ENCODE measurements around the gene APBB2.

Gene APBB2

GRCh38 chr4:41185614-41186592 is 28.4 kb downstream of the APBB2 start:
- no peak for DNase-seq

- no peak for DNase-seq
Observed at GRCh38 chr4:41184009-41184408, 30.3 kb downstream of the APBB2 start.

GRCh38 chr4:41183021-41183553 is 31.3 kb downstream of the APBB2 start:
- DNase-seq: no peak

DNA sequence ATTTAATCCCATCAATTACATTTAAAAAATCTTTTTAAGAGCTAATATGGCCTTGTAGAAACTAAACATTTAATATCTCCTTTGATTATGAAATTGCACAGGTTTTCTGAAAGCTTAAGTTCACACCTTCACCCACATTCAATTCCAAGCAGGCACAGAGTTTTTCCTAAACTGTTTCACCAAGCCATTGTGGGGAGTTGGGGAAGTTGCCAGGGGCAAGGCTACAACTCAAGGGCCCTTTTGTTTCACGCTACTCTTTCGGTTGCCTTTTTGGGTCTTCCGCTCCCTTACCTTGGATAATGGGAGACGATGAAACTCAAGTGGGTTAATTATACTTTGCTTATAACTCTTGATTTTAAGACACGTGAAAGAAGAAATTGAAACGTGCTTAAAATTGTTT is 33.3 kb downstream of the APBB2 start:
- no peak for DNase-seq

DNA sequence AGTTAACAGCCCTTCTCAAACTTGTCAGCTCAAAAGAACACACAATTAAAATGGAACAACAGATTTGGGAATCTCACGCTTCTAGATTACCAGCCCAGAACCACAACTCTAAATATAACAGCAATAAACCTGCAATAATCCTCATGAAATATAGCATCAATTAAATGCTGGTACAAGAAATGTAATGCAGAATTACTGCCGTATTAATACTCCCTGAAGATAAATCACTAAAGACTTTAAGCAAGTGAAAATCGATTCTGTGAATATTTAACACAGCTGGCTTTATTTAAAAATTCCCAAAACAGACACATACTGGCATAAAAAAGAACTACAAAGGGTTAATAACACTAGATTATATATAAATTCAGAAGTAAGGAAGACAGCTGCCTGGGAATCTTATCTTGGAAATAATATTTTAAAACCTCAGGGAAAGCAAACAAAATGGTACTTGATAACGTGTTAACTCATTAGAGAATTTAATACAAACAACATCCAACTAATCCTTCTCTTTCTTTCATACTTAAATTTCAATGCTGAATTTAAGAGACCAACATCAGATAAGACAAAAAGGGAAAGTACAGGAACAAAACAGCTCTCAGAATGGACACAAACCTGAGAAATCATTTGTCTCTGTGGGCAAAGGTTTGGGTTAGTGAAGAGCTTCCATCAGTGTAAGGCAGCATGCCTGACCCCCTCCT is 34.7 kb downstream of the APBB2 start:
- no peak for DNase-seq

- no peak for DNase-seq
Observed at GRCh38 chr4:41178372-41179370, 35.7 kb downstream of the APBB2 start.

- no peak for DNase-seq
Observed at GRCh38 chr4:41177016-41177415, 37.3 kb downstream of the APBB2 start.

- DNase-seq: no peak
Observed at GRCh38 chr4:41176340-41176739, 38.0 kb downstream of the APBB2 start.

DNA sequence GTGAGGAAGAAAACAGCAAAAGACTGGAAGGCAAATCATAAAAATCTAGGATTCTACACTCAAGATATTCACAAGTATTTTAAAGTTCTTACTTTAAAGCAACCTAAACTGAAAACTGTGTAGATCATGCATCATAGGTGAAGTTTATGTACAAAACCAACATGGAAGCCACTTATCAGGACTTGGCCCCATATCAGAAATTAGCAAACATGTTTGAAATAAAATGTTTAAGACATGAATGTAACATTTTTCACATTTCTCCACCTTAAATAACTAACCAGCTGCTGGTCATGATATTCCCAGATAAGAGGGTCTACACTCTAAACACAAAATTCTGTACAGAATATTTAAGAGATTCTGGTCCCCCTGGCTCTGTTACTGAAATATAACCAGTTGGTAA is 38.5 kb downstream of the APBB2 start:
- DNase-seq: no peak

DNA sequence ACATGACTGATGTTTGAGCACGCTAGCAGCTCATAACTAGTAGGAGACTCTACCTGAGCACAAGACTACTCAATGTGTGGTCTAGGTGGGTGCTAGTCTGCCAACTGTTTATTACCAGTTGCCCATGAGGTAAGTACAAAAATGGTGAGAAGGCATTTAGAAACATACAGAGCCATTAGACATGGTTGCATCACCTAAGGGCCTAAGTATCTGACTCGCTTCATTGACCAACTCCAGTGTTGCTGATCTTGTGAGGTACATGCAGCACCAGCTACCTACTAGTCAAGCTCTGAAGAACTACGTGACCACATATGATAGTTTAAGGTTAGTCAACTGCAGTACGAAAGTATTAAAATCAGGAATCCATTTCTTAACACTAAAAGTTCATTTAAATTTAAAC is 39.9 kb downstream of the APBB2 start:
- DNase-seq: no peak

- no peak for DNase-seq
Observed at GRCh38 chr4:41172786-41173185, 41.6 kb downstream of the APBB2 start.

GRCh38 chr4:41169256-41169800 is 45.0 kb downstream of the APBB2 start:
- no peak for DNase-seq

DNA sequence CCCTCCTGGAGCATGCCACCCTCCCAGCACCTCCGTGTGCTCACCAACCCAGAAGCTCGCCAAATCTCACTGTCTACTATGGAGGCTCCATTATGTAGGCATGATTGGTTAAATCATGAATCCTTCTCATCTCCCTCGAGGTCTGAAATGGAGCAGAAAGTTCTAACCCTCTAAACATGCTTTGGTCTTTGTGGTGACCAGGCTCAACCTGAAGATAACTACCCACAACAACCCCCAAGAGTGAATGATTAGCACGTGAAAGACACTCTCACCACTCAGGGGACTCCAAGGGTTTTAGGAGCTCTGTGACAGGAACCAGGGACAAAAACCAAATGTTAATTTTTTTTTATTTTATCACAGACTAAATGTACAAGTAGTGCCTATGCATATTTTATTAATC is 47.2 kb downstream of the APBB2 start:
- no peak for DNase-seq

DNA sequence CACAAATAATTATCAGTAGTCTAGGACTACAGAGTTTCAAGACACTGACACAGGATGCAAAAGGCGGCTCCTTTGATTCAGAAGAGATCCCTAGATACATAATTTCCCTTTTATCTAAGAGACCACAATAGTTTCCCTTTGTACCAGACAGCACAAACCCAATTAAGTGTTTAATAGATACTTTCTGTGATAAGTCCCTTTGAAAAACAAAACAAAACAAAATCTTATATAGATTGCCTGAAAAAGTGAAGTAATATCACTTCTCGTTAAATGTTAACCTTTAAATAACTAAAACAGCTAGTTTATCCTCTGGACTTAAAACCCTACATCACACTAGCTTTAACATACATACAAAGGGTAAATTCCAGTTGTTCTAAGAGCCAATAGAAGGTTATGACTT is 49.9 kb downstream of the APBB2 start:
- no peak for DNase-seq

GRCh38 chr4:41161355-41161754 is 53.0 kb downstream of the APBB2 start:
- no peak for DNase-seq

DNA sequence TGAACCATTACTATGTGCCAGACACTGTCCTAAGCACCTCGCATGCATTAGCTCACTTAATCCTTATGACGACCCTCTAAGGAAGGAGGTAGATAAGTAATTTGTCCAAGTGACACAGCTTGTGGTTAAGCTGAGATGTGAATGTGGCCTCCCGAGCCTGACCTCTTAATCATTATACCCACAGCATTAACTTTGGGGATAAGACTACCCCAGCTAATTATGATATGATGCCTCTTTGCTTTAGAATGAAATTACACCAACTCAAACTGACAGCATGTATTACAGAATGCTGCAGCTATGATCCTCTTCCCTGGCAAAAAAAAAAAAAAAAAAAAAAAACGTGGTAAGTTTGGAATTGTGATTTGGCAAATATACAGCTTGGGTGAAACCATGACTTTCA is 53.5 kb downstream of the APBB2 start:
- no peak for DNase-seq

- no peak for DNase-seq
Observed at GRCh38 chr4:41160012-41160789, 54.1 kb downstream of the APBB2 start.

DNA sequence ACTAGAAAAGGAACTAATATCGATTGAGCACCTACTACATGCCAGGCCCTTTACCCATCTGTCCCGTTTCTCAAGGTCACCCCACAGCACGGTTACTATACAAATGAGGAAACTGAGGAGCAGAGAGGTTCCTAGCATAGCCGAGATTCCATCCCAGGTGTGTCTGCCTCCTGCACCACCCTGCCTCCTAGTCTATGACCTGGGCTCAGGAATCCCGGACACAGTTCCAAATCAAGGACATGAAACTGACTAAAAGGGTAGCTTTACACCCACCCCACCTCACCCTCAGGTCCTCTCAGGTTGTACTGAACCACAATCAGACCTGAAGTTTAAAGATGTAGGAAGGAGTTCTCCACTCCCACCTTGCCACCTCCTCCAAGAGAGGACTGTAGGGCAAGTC is 55.6 kb downstream of the APBB2 start:
- no peak for DNase-seq

- no peak for DNase-seq
Observed at GRCh38 chr4:41158274-41158673, 56.1 kb downstream of the APBB2 start.

- no peak for DNase-seq
Observed at GRCh38 chr4:41157009-41157408, 57.3 kb downstream of the APBB2 start.

DNA sequence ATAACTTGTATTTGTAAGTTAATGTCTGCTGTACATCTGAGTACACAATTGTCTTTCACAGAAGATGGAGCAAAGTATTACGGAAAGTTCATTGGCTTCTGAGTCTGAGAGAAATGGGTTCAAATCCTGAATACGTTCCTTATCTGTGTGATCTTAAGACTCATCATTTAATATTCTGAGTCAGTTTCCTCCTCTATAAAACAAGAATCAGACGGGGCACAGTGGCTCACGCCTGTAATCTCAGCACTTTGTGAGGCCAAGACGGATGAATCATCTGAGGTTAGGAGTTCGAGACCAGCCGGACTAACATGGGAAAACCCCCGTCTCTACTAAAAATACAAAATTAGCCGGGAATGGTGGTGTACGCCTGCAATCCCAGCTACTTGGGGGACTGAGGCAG is 57.8 kb downstream of the APBB2 start:
- DNase-seq: no peak

Data from activated naive CD4-positive, alpha-beta T cell treated with Interleukin-2 at 50 U/mL for 16 hours (primary cell).